ENCODE data around the gene PIGZ. TPM values are rescaled to one million over a fixed set of nuclear protein-coding genes. Genes with fewer than 3 reads are reported as not detected.

PIGZ gene
- total RNA-seq, 3 donors from 2014 or later = 10.5 to 14.4 (median 12.0) TPM

DNA sequence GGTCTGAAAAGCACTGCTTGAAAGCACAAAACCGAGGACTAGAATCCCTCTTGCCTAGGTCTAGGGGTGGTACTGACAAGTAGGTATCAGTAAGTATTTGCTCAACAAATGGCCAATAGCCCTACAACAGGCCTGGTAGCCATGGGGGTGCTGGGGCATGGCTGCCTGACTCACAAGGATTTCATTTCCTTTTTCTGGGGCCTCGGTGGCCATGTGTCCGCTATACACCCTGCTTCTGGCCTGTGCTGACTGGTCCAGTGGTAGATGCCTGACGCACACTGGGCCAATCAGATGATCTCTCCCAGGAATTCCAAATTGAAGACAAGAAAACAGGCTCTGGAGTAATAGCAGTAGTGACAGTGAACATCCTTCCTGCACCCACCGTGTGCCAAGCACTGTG lies 31.6 kb upstream of the PIGZ start:
- no peak for DNase-seq (ENCODE audit: low spot score in 2 of 2)
- Histone ChIP-seq H3K27ac (no peak overlapping the region), H3K9me3 (no peaks in the 10 kb centered on the region), H3K27me3 (no peaks in the 10 kb centered on the region), H3K36me3 (no peaks in the 10 kb centered on the region), H3K4me3 (no peak overlapping the region), H3K4me1 (no peaks in the 10 kb centered on the region)
- TF ChIP-seq, protein P1, sequence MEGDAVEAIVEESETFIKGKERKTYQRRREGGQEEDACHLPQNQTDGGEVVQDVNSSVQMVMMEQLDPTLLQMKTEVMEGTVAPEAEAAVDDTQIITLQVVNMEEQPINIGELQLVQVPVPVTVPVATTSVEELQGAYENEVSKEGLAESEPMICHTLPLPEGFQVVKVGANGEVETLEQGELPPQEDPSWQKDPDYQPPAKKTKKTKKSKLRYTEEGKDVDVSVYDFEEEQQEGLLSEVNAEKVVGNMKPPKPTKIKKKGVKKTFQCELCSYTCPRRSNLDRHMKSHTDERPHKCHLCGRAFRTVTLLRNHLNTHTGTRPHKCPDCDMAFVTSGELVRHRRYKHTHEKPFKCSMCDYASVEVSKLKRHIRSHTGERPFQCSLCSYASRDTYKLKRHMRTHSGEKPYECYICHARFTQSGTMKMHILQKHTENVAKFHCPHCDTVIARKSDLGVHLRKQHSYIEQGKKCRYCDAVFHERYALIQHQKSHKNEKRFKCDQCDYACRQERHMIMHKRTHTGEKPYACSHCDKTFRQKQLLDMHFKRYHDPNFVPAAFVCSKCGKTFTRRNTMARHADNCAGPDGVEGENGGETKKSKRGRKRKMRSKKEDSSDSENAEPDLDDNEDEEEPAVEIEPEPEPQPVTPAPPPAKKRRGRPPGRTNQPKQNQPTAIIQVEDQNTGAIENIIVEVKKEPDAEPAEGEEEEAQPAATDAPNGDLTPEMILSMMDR (IDR thresholded peaks at IDR 0.05) = no peak
- TF ChIP-seq POLR2AphosphoS5 (IDR thresholded peaks at IDR 0.05) (no peak), POLR2A (IDR thresholded peaks at IDR 0.05) (no peak)
- intact Hi-C loops (cut with DNase I; ENCODE audit: low total_unique reads) = no loop called here

DNA sequence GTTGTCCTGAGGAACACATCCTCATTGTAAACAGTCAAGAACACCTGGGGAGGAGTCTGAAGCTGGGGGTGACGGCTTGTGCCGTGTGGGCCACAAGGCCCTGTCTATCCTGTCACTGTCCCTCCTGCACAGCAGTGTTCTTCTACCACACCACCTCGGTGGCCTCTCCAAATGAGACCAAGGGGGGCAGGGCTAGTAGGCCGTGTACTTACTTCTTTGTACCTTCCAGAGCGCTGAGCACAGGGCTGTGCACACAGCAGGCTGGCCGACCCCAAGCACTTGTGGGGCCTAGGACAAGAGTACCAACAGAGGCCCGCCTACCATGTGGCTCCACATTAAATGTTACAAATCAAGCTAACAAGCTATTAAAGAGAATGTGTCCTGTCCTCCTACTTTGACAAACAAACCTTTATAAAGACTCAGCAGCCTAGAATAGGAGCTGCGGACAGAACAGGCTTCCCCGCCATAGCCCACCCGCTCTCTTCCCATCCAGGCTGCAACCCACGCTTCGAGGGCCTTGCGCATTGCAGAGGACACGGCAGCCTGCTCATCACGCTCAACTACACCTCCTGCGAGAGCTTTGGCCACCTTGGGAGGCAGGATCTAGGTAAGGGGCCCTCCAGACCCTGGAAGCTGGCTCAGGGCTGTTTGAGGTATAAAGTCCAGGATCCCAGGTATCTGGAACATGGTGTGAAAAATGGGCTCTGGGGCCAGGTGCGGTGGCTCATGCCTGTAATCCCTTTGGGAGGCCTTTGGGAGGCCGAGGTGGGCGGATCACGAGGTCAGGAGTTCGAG lies 30.5 kb upstream of the PIGZ start:
- Histone ChIP-seq H3K27ac (no peak overlapping the region), H3K4me3 (no peak overlapping the region), H3K36me3 (no peaks in the 10 kb centered on the region), H3K9me3 (no peaks in the 10 kb centered on the region), H3K4me1 (no peaks in the 10 kb centered on the region), H3K27me3 (no peaks in the 10 kb centered on the region)
- no peak for DNase-seq (ENCODE audit: low spot score in 2 of 2)
- intact Hi-C loops (cut with DNase I; ENCODE audit: low total_unique reads) = no loop called here
- TF ChIP-seq POLR2A (IDR thresholded peaks at IDR 0.05) = no peak
- TF ChIP-seq, protein P1 (IDR thresholded peaks at IDR 0.05) = no peak
- no peak for TF ChIP-seq POLR2AphosphoS5 (IDR thresholded peaks at IDR 0.05)

DNA sequence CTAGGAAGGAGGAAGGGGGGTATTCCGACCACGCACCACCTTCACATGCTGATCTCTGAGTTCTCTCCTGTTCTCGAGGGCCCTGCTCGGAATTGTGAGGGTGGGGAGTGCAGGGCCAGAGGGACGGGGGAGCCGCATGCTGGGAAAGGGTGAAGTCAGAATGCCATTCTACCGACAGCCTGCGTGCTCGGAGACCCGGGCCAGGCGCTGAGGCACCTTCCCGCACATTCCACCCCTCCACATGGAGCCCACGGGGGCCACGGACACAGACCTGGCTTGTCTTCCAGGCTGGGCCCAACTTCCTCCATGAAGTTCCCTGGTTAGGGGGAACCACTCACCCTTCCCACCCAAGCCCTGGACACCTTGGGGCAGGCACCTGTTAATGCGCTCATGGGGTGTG lies 28.7 kb upstream of the PIGZ start:
- H3K4me3 ChIP-seq = no peak overlapping the region
- intact Hi-C loops (cut with DNase I; ENCODE audit: low total_unique reads) = no loop called here
- H3K27ac ChIP-seq = peak overlapping the region; percentile 71 to 80
- H3K9me3 ChIP-seq = no peaks in the 10 kb centered on the region
- no peaks in the 10 kb centered on the region for H3K4me1 ChIP-seq
- DNase-seq (ENCODE audit: low spot score in 2 of 2) = no peak
- no peaks in the 10 kb centered on the region for H3K27me3 ChIP-seq
- TF ChIP-seq POLR2AphosphoS5 (IDR thresholded peaks at IDR 0.05) (no peak), POLR2A (IDR thresholded peaks at IDR 0.05) (no peak)
- TF ChIP-seq, protein P1 (IDR thresholded peaks at IDR 0.05) = no peak
- H3K36me3 ChIP-seq = no peaks in the 10 kb centered on the region

DNA sequence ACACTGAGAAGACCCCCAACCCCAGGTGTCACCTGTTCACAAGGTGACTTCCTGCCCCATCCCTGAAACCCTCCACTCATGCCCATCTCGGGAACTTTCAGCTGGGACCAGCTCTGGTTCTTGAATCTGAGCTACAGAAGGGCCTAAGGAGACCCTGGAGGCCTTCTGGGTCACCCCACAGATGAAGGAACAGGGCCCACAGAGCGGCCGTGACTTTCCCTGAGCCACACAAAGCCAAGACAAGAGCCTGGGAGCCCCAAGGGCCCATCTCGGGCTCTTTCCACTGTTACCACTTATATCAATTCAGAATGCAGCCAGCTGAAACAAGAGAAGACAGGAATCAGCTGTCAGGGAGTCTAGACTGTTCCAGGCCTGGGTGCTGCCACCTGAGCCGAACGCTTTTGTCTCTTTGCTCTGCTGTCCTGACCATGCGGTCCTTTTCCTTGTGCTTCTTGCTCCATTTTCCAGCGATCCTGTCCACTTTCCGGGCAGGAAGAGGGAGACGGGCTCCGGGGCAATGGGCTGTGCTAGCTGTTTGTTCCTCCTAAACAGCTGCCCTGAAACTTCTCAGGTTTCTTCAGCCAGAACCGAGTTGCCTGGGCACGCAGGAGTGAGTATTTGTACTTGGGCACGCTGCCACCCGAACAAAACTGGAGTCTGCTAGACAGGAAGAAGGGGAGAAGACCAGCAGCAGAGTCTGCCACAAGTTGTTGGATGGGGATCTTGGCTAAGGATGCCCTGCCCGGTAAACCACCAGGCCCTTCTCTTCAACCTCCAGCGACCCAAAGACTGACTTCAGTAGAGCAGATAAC lies 28.0 kb upstream of the PIGZ start:
- H3K9me3 ChIP-seq = no peaks in the 10 kb centered on the region
- no peaks in the 10 kb centered on the region for H3K36me3 ChIP-seq
- no peaks in the 10 kb centered on the region for H3K27me3 ChIP-seq
- peak overlapping the region; percentile 71 to 80 for H3K27ac ChIP-seq
- H3K4me1 ChIP-seq = no peaks in the 10 kb centered on the region
- no peak for DNase-seq (ENCODE audit: low spot score in 2 of 2)
- H3K4me3 ChIP-seq = no peak overlapping the region
- TF ChIP-seq, protein P1 (IDR thresholded peaks at IDR 0.05) = no peak
- TF ChIP-seq POLR2AphosphoS5 (IDR thresholded peaks at IDR 0.05) (no peak), POLR2A (IDR thresholded peaks at IDR 0.05) (no peak)
- intact Hi-C loops (cut with DNase I; ENCODE audit: low total_unique reads) = no loop called here
